Measurements from ENCODE around the gene SORCS2. TPM values are rescaled to one million over a fixed set of nuclear protein-coding genes. Genes with fewer than 3 reads are reported as not detected.

Gene SORCS2
- total RNA-seq, 1 experiment from 2014 or later: 0.06 TPM

GRCh38 chr4:7310451-7310850 lies 118.1 kb downstream of the SORCS2 start:
- CTCF ChIA-PET: no interaction called here
- no peak overlapping the region for H3K4me3 ChIP-seq (ENCODE audit: low read depth, low read length, poor library complexity, severe bottlenecking)
- POLR2A ChIA-PET (ENCODE audit: low non-redundant PET): no interaction called here
- H3K4me1 ChIP-seq (ENCODE audit: insufficient read depth, low read length, poor library complexity, severe bottlenecking): no peaks in the 10 kb centered on the region
- H3K9me3 ChIP-seq (ENCODE audit: low read depth, low read length, poor library complexity, severe bottlenecking): no peaks in the 10 kb centered on the region
- H3K36me3 ChIP-seq (ENCODE audit: insufficient read depth, low read length, poor library complexity, severe bottlenecking): no peaks in the 10 kb centered on the region
- DNase-seq (ENCODE audit: low spot score): no peak
- peaks cover 12% of the 10 kb centered on the region for H3K27me3 ChIP-seq (replicated peaks; ENCODE audit: insufficient read depth, low read depth, low read length, poor library complexity)
- intact Hi-C loops (cut with micrococcal nuclease; ENCODE audit: unreplicated experiment): no loop called here
- BruUV-seq (replicated peaks): no TSS peak
- no peak for TF ChIP-seq CTCF (conservative IDR thresholded peaks at IDR 0.05; ENCODE audit: low read depth, low read length)
- no peak for TF ChIP-seq EZH2 (IDR thresholded peaks at IDR 0.05; ENCODE audit: borderline replicate concordance, low read depth, low read length, poor library complexity, severe bottlenecking)
- no peak overlapping the region for H3K27ac ChIP-seq (ENCODE audit: low read depth, low read length, poor library complexity, severe bottlenecking)

- POLR2A ChIA-PET (ENCODE audit: low non-redundant PET): no interaction called here
- no peak for DNase-seq (ENCODE audit: low spot score)
- Histone ChIP-seq H3K4me1 (ENCODE audit: insufficient read depth, low read length, poor library complexity, severe bottlenecking) (no peaks in the 10 kb centered on the region), H3K27ac (ENCODE audit: low read depth, low read length, poor library complexity, severe bottlenecking) (no peak overlapping the region), H3K4me3 (ENCODE audit: low read depth, low read length, poor library complexity, severe bottlenecking) (no peak overlapping the region), H3K9me3 (ENCODE audit: low read depth, low read length, poor library complexity, severe bottlenecking) (no peaks in the 10 kb centered on the region), H3K36me3 (ENCODE audit: insufficient read depth, low read length, poor library complexity, severe bottlenecking) (no peaks in the 10 kb centered on the region), H3K27me3 (replicated peaks; ENCODE audit: insufficient read depth, low read depth, low read length, poor library complexity) (peaks cover 11% of the 10 kb centered on the region)
- BruUV-seq (replicated peaks): no TSS peak
- TF ChIP-seq CTCF (conservative IDR thresholded peaks at IDR 0.05; ENCODE audit: low read depth, low read length) (no peak), EZH2 (IDR thresholded peaks at IDR 0.05; ENCODE audit: borderline replicate concordance, low read depth, low read length, poor library complexity, severe bottlenecking) (no peak)
- CTCF ChIA-PET: interaction anchor here (0.6 kb wide), 1 partner anchor 27 kb away, joined by 3 read pairs; no protein-coding TSS in a partner anchor
- intact Hi-C loops (cut with micrococcal nuclease; ENCODE audit: unreplicated experiment): no loop called here
Observed at GRCh38 chr4:7311205-7311604, 118.9 kb downstream of the SORCS2 start.

GRCh38 chr4:7312691-7313090 lies 120.4 kb downstream of the SORCS2 start:
- no TSS peak for BruUV-seq (replicated peaks)
- Histone ChIP-seq H3K27ac (ENCODE audit: low read depth, low read length, poor library complexity, severe bottlenecking) (no peak overlapping the region), H3K4me3 (ENCODE audit: low read depth, low read length, poor library complexity, severe bottlenecking) (no peak overlapping the region), H3K4me1 (ENCODE audit: insufficient read depth, low read length, poor library complexity, severe bottlenecking) (no peaks in the 10 kb centered on the region), H3K27me3 (replicated peaks; ENCODE audit: insufficient read depth, low read depth, low read length, poor library complexity) (no peaks in the 10 kb centered on the region), H3K36me3 (ENCODE audit: insufficient read depth, low read length, poor library complexity, severe bottlenecking) (no peaks in the 10 kb centered on the region), H3K9me3 (ENCODE audit: low read depth, low read length, poor library complexity, severe bottlenecking) (no peaks in the 10 kb centered on the region)
- CTCF ChIA-PET: no interaction called here
- no peak for DNase-seq (ENCODE audit: low spot score)
- POLR2A ChIA-PET (ENCODE audit: low non-redundant PET): no interaction called here
- TF ChIP-seq EZH2 (IDR thresholded peaks at IDR 0.05; ENCODE audit: borderline replicate concordance, low read depth, low read length, poor library complexity, severe bottlenecking) (no peak), CTCF (conservative IDR thresholded peaks at IDR 0.05; ENCODE audit: low read depth, low read length) (no peak)
- intact Hi-C loops (cut with micrococcal nuclease; ENCODE audit: unreplicated experiment): no loop called here

Measured in A673 (cell line).